Endothelial cell of umbilical vein (primary cell): ENCODE results near the gene MED15. TPM values are rescaled to one million over a fixed set of nuclear protein-coding genes. Genes with fewer than 3 reads are reported as not detected.

Experiments
- BruUV-seq: library from RNA; stranded (reverse); fragments of 400-500 nt; replicated peaks from 2 replicates; lab custom pipeline; 2021; lab: Mats Ljungman, UMichigan
- CTCF ChIA-PET: fragments of 300-600, 350-600 bp; sonication (Branson Sonifier 250); formaldehyde crosslinking; loops from one replicate; lab custom pipeline; 2021; ENCODE audit warnings: antibody characterized with exemption, inconsistent platforms; lab: Charles Lee
- POLR2A ChIA-PET: fragments of 300-600, 350-600 bp; sonication (Branson Sonifier 250); formaldehyde crosslinking; loops from one replicate; lab custom pipeline; 2021; ENCODE audit warnings: antibody characterized with exemption, inconsistent platforms; lab: Charles Lee
- DNase-seq: peaks from one replicate; pipeline ENCODE4 v3.0.0-alpha.2; 2011; ENCODE audit warnings: low read depth, low spot score
- FAIRE-seq: peaks from 2 replicates; lab custom pipeline; 2011; peaks lifted over from hg19 to GRCh38; lab: Jason Lieb, UNC
- H2AFZ ChIP-seq: 2 replicates; pipeline ENCODE4 v1.6.0; 2012; ENCODE audit warnings: low read depth, low read length, control low read depth, inconsistent platforms
- H3K27ac ChIP-seq: 2 replicates; pipeline ENCODE4 v1.5.1; 2011; ENCODE audit warnings: low read depth, mild to moderate bottlenecking, control low read depth, low read length, moderate library complexity; ENCODE audit not compliant: insufficient read depth
- H3K27me3 ChIP-seq, 2 experiments: 2 replicates each; pipeline versions ENCODE4 v1.6.0 to v1.6.1; 2011; ENCODE audit warnings: low read length in 2 of 2, mixed read lengths in 1 of 2; ENCODE audit not compliant: control insufficient read depth in 2 of 2, insufficient read depth in 2 of 2
- H3K36me3 ChIP-seq, 2 experiments: 2 replicates in 1 of 2; 3 replicates in 1 of 2; pipeline ENCODE4 v1.5.1; 2011; ENCODE audit warnings: low read length in 2 of 2, mild to moderate bottlenecking in 1 of 2, moderate library complexity in 1 of 2; ENCODE audit not compliant: control insufficient read depth in 2 of 2, insufficient read depth in 2 of 2; ENCODE audit errors: extremely low read depth in 1 of 2
- H3K4me1 ChIP-seq: 3 replicates; pipeline ENCODE4 v1.5.1; 2011; ENCODE audit warnings: mild to moderate bottlenecking, low read length; ENCODE audit not compliant: control insufficient read depth, insufficient read depth; ENCODE audit errors: extremely low read depth
- H3K4me2 ChIP-seq: 2 replicates; pipeline ENCODE4 v1.6.1; 2011; ENCODE audit warnings: low read length, control low read depth, mixed read lengths; ENCODE audit not compliant: insufficient read depth
- H3K4me3 ChIP-seq, 3 experiments: fragments of 200-600 bp in 1 of 3; sonication (generic), shearing (Covaris generic) in 1 of 3; replicated peaks in 1 of 3; 2 replicates each; pipeline ENCODE4 v1.5.1; 2011 to 2016; ENCODE audit warnings: control low read depth in 3 of 3, low read length in 3 of 3, mild to moderate bottlenecking in 2 of 3, inconsistent platforms in 1 of 3, low read depth in 1 of 3, moderate library complexity in 1 of 3; ENCODE audit not compliant: insufficient read depth in 1 of 3
- H3K79me2 ChIP-seq: 2 replicates; pipeline ENCODE4 v1.6.0; 2012; ENCODE audit warnings: low read length, inconsistent platforms; ENCODE audit not compliant: control insufficient read depth, insufficient read depth
- H3K9ac ChIP-seq: replicated peaks from 2 replicates; pipeline ENCODE3; 2011; ENCODE audit warnings: low read length, control low read depth; ENCODE audit not compliant: insufficient read depth; ENCODE audit errors: extremely low read depth
- H3K9me1 ChIP-seq: replicated peaks from 3 replicates; pipeline ENCODE4 v1.6.0; 2011; ENCODE audit warnings: mild to moderate bottlenecking, low read length; ENCODE audit not compliant: control insufficient read depth, insufficient read depth; ENCODE audit errors: extremely low read depth
- H3K9me3 ChIP-seq: replicated peaks from 2 replicates; pipeline ENCODE4 v1.5.1; 2012; ENCODE audit warnings: low read length, inconsistent platforms; ENCODE audit not compliant: control insufficient read depth, insufficient read depth
- H4K20me1 ChIP-seq: replicated peaks from 2 replicates; pipeline ENCODE3; 2011; ENCODE audit warnings: mild to moderate bottlenecking, low read length; ENCODE audit not compliant: control insufficient read depth, insufficient read depth; ENCODE audit errors: extremely low read depth
- FOS ChIP-seq: IDR thresholded peaks from 2 replicates; pipeline ENCODE4 v1.6.1; 2011; ENCODE audit warnings: mild to moderate bottlenecking, low read length, moderate library complexity, borderline replicate concordance; ENCODE audit not compliant: insufficient read depth
- GATA2 ChIP-seq: IDR thresholded peaks from 2 replicates; pipeline ENCODE4 v1.7.0; 2011; ENCODE audit warnings: low read depth, mild to moderate bottlenecking, moderate library complexity, mixed read lengths, low read length; ENCODE audit not compliant: insufficient read length, insufficient read depth
- JUN ChIP-seq: IDR thresholded peaks from 2 replicates; pipeline ENCODE4 v1.6.1; 2011; ENCODE audit warnings: borderline replicate concordance, low read depth; ENCODE audit not compliant: insufficient read length, insufficient read depth
- MYC ChIP-seq: IDR thresholded peaks from one replicate; pipeline ENCODE4 v1.6.1; 2011; ENCODE audit warnings: mild to moderate bottlenecking, low read depth, low read length
- POLR2A ChIP-seq: IDR thresholded peaks from 2 replicates; pipeline ENCODE4 v1.6.1; 2012; ENCODE audit warnings: low read depth, mild to moderate bottlenecking, control low read depth, low read length
- POLR2AphosphoS5 ChIP-seq: IDR thresholded peaks from 2 replicates; pipeline ENCODE4 v1.6.1; 2012; ENCODE audit warnings: low read depth, mild to moderate bottlenecking, control low read depth, low read length, moderate library complexity; ENCODE audit not compliant: insufficient read depth
- dilution Hi-C: fragments of 300-500 bp; cut with MboI; formaldehyde crosslinking; loops from one replicate; pipeline ENCODE4 v1.15.0; 2019; ENCODE audit warnings: low sequenced_read_pairs; ENCODE audit not compliant: extremely low pct_ligation_motif_present
- intact Hi-C: fragments of 100-400 bp; cut with micrococcal nuclease; formaldehyde crosslinking; loops from one replicate; pipeline ENCODE4 v1.10.0; 2022
- polyA plus RNA-seq, 4 experiments: library from polyadenylated mRNA; depleted of rRNA in 3 of 4; stranded (reverse) in 3 of 4; unstranded in 1 of 4; fragments of >200 nt; gene quantifications; 2 replicates each; pipeline versions ENCODE4 v1.2.1 to v1.2.3, GENCODE V29; 2011 to 2012; ENCODE audit warnings: missing spikeins in 1 of 4
- total RNA-seq: library from RNA; stranded (reverse); gene quantifications from 2 replicates; pipeline ENCODE4 v1.2.3, GENCODE V29; 2021
- TF ChIP-seq, protein P1 (sequence below): IDR thresholded peaks from 2 replicates; pipeline ENCODE4 v1.6.1; 2011; ENCODE audit not compliant: insufficient read depth, insufficient read length

MED15 gene
- total and polyA plus RNA-seq, 2 donors (not counting 3 experiments of a cell fraction or from before 2014, with no cell fraction given), result 68.1 to 138 TPM

DNA sequence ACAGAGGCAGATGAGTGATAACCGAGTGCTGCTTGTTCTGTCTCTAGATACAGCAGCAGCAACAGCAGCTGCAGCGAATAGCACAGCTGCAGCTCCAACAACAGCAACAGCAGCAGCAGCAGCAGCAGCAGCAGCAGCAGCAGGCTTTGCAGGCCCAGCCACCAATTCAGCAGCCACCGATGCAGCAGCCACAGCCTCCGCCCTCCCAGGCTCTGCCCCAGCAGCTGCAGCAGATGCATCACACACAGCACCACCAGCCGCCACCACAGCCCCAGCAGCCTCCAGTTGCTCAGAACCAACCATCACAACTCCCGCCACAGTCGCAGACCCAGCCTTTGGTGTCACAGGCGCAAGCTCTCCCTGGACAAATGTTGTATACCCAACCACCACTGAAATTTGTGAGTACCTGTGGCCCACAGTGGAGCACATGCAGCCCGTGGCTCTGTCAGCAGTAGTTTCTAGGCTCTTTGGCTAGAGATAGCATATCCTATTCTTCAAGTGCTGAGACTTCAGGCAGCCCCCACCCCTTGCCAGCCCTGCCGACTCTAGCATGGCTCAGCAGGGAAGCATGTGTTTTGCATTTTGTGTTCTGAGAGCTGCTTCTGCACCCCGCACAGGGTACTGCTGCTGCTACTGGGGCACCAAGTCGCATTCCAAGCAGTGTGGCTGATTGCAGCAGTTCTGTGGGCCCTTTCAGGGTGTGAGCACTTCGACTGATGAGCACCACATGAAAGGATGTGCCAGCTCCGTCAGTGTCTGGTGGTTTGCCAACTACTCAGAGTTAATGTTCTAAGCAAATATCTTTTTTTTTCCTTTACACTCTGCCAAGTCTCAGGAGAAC is 59.2 kb downstream of the MED15 start:
- no TSS peak for BruUV-seq
- intact Hi-C loops (no loop called here), dilution Hi-C loops (no loop called here)
- FAIRE-seq, result no peak
- Histone ChIP-seq H3K36me3 (peaks cover 23 to 59% of the 10 kb centered on the region in 2 experiments), H3K9ac (no peak overlapping the region), H2AFZ (no peak overlapping the region), H3K4me2 (no peak overlapping the region), H3K9me1 (no peaks in the 10 kb centered on the region), H3K4me1 (no peaks in the 10 kb centered on the region), H3K9me3 (no peaks in the 10 kb centered on the region), H3K27ac (no peak overlapping the region), H3K79me2 (peaks cover 11% of the 10 kb centered on the region), H3K4me3 (no peak overlapping the region), H3K27me3 (no peaks in the 10 kb centered on the region), H4K20me1 (no peaks in the 10 kb centered on the region)
- POLR2A ChIA-PET, result interaction anchor here (0.7 kb wide), 1 partner anchor 1648 kb away, joined by 3 read pairs; no protein-coding TSS in a partner anchor
- CTCF ChIA-PET, result interaction anchor here (1.0 to 3.6 kb wide), 5 partner anchors 16 to 148 kb away, joined by 3 to 36 read pairs (median 3); no protein-coding TSS in a partner anchor
- no peak for TF ChIP-seq MYC
- TF ChIP-seq POLR2A, result no peak
- no peak for TF ChIP-seq GATA2
- TF ChIP-seq, protein P1, sequence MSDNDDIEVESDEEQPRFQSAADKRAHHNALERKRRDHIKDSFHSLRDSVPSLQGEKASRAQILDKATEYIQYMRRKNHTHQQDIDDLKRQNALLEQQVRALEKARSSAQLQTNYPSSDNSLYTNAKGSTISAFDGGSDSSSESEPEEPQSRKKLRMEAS, result no peak
- no peak for TF ChIP-seq FOS
- no peak for TF ChIP-seq JUN
- no peak for TF ChIP-seq POLR2AphosphoS5
- no peak for DNase-seq
